Measurements from ENCODE around the gene SLC24A5.

GRCh38 chr15:48131324-48131723, 10.5 kb downstream of the SLC24A5 start:
- no peak for TF ChIP-seq MAX (IDR thresholded peaks at IDR 0.05)
- no peak for TF ChIP-seq CEBPB (IDR thresholded peaks at IDR 0.05)
- no peak for TF ChIP-seq EGR1 (IDR thresholded peaks at IDR 0.05)
- TF ChIP-seq USF1 (IDR thresholded peaks at IDR 0.05), result no peak
- TF ChIP-seq RAD21 (IDR thresholded peaks at IDR 0.05; ENCODE audit: low read depth), result no peak
- no peak for TF ChIP-seq EP300 (IDR thresholded peaks at IDR 0.05; ENCODE audit: borderline replicate concordance)
- no peak for TF ChIP-seq CREB1 (IDR thresholded peaks at IDR 0.05; ENCODE audit: low read depth)
- no peak for TF ChIP-seq TAF1 (IDR thresholded peaks at IDR 0.05; ENCODE audit: low read depth)
- no peak for TF ChIP-seq TEAD4 (IDR thresholded peaks at IDR 0.05)
- TF ChIP-seq REST (IDR thresholded peaks at IDR 0.05; ENCODE audit: low read depth), result no peak
- TF ChIP-seq YY1 (IDR thresholded peaks at IDR 0.05; ENCODE audit: low read depth), result no peak
- no peak for TF ChIP-seq FOXM1 (IDR thresholded peaks at IDR 0.05; ENCODE audit: borderline replicate concordance, low read depth)
- no peak for TF ChIP-seq TCF12 (IDR thresholded peaks at IDR 0.05; ENCODE audit: low read depth)

Data from Ishikawa (cell line).